Measurements from ENCODE around the gene CMC4.
A peak's percentile ranks its signal among the peaks of the same experiment; 100 is the strongest.

DNA sequence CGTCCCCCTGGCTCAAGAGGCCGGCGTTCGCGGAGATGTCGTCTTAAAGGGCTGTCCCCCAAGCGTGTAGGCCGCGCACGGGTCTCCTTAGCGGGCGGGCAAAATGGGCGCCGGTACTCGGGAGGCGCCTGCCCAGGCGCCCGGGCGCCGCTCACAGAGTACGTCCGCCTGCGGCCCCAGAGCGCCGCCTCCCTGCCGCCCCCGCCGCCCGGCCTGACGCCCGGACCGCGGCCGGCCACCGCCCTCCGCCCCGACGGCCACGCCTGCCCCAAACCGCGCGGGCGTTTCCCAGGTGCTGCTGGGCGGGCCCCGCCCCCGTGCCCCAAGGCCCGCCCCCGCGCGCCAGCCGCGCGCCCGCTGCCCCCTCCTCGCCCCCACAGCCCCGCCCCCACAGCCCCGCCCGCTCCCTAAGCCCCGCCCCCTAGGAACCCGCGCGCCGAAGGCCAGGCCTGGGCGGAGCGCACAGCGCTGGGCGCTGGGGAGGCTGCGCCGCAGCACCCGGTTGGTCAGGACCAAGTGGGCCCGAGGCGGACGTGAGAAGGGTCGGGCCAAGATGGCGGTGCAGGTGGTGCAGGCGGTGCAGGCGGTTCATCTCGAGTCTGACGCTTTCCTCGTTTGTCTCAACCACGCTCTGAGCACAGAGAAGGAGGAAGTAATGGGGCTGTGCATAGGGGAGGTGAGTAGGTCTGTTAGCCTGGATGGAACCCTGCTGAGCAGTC, at the start of gene CMC4, which contains the start of the genes BRCC3 and MTCP1:
- TF ChIP-seq, protein P1, sequence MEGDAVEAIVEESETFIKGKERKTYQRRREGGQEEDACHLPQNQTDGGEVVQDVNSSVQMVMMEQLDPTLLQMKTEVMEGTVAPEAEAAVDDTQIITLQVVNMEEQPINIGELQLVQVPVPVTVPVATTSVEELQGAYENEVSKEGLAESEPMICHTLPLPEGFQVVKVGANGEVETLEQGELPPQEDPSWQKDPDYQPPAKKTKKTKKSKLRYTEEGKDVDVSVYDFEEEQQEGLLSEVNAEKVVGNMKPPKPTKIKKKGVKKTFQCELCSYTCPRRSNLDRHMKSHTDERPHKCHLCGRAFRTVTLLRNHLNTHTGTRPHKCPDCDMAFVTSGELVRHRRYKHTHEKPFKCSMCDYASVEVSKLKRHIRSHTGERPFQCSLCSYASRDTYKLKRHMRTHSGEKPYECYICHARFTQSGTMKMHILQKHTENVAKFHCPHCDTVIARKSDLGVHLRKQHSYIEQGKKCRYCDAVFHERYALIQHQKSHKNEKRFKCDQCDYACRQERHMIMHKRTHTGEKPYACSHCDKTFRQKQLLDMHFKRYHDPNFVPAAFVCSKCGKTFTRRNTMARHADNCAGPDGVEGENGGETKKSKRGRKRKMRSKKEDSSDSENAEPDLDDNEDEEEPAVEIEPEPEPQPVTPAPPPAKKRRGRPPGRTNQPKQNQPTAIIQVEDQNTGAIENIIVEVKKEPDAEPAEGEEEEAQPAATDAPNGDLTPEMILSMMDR (IDR thresholded peaks at IDR 0.05), result no peak
- peak; percentile 51 to 57 for TF ChIP-seq POLR2AphosphoS5 (IDR thresholded peaks at IDR 0.05)
- peak in 3 of 4 donors; percentile 43 to 70 (median 46) for TF ChIP-seq POLR2A (IDR thresholded peaks at IDR 0.05)
- no peak for TF ChIP-seq EP300 (IDR thresholded peaks at IDR 0.05)
